Raji (cell line): ENCODE data around the gene EML1.

Source experiments
- POLR2A ChIP-seq: IDR thresholded peaks from 2 replicates; pipeline ENCODE4 v1.6.1; 2011; ENCODE audit warnings: low read depth, low read length, control low read depth; ENCODE audit not compliant: insufficient read depth

The EML1 gene

GRCh38 chr14:99879401-99880295 is 86.4 kb downstream of the EML1 start:
- no peak for TF ChIP-seq POLR2A

- TF ChIP-seq POLR2A, result no peak
Measured at GRCh38 chr14:99880651-99881420, 87.6 kb downstream of the EML1 start.

DNA sequence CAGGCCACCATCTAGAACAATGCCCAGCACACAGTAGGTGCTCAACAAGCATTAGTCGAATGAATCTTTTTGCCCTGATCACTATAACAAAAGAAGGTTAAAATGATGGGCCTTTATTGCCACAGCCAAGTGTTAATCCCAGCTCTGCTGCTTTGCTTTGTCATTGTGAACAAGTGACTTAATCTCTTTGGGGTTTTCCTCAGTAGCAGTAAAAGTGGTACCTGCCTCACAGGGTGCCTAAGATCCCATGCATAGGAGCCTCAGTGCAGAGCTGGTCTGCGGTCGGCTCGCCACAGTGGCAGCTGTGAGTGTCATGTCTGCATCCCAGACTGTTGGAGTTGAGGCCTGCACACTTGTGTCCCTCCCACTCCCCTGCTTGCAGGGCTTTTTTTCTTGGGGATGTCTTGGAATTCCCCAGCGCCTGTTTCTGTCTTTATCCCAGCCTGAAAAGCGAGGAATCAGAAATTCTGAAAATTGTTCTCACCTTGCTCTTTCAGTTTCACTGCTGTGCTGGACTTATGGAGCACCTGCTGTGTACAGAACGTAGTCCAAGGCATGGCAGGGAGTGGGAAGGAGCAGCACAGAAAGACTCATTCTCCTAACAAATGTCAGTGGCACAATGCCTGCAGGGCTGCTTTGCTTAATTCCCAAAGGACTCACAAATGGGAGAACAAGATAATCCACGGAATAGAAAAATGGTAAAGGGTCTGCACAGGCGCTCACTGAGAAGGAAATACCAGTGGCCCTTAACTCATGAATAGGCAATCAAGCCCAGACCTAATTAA is 90.8 kb downstream of the EML1 start:
- TF ChIP-seq POLR2A, result no peak

DNA sequence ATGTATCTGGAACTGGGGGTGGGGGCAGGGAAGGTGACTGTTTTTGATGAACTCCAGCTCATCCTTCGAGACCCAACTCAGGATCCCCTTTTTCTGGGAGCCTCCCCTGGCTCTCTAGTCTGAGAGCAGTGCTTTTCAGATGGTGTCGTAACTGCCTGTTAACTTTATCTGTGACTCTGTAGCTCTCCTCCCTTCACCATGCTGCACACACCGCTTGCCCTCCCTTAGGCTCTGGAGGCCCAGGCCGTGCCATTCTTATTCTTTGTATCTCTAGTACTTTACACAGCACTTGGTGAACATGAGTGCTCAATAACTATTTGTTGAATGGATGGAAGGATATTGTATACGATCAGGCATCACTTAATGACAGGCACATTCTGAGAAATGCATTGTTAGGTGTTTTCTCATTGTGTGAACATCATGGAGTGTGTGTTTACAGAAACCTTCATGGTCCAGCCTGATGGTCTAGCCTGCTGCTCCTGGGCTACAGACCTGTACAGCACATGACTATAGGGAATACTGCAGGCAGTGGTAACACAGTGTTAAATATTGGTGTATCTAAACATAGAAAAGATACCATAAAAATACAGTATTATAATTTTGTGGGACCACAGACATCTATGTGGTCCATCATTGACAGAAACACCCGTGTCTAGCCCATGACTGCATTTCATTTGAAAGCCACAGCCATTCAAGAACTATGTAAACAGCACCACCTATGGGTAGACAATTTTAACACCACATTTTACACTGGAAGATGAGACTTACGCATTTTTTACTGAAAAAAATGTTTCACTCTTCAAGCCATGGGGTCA is 91.8 kb downstream of the EML1 start:
- TF ChIP-seq POLR2A, result no peak

GRCh38 chr14:99885649-99885958 is 92.4 kb downstream of the EML1 start:
- no peak for TF ChIP-seq POLR2A

DNA sequence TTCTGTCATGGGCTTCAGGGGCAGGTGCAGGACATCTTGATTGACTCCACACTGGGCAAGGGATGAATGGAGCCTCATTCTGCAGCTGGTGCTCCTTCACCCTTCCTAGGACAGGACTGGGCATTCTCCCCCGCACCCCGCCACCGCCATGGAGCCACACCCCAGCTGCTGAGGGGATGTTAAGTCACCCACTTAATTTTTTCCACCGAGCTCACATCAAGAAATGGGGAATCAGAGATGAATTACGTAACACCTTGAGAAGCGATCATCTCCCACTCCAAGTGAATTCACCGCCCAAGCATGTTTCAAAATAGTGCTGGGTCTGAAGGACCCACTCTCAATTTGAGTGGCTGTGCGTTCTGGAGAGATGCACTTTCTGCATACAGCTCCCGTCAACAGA is 94.2 kb downstream of the EML1 start:
- TF ChIP-seq POLR2A, result no peak

- TF ChIP-seq POLR2A, result no peak
Measured at GRCh38 chr14:99888149-99888548, 94.9 kb downstream of the EML1 start.

- TF ChIP-seq POLR2A, result no peak
Measured at GRCh38 chr14:99889268-99889667, 96.1 kb downstream of the EML1 start.

DNA sequence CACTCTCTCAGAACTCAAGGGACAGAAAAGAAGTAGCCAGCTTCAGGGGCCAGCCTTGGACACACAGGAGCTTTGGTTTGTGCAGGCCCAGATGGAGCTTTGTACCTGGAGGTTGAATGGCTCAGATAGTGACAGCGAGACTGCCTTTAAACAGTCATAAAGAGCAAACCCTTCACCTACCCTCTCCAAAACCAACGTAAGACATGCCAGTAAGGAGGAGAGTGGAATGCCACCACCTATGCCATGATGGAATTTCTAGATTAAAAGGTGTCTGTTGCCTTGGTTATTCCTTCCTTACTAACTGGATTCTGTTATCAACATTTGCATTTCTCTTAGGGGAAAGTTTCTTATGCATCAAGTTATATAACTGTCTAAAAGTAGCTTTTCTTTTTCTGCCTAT is 98.1 kb downstream of the EML1 start:
- TF ChIP-seq POLR2A, result no peak

DNA sequence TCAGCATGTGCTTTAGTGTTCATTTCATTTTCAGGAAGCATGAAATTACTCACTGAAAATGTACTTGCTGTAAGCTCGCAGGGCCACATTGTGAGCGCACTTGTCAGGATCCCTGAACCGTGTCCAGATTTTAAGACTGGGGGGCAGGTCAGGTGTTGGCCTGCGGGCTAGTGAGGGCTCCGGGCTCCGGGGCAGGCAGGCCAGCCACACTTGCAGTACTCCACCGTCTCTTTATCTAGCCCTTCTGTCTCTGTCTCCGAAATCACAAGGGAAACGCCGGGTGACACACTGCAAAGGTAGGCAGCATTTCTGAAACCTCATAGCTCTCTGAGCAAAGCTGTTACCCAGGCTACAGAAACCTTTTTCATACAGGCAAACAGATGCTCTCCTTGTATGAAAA is 98.7 kb downstream of the EML1 start:
- no peak for TF ChIP-seq POLR2A

DNA sequence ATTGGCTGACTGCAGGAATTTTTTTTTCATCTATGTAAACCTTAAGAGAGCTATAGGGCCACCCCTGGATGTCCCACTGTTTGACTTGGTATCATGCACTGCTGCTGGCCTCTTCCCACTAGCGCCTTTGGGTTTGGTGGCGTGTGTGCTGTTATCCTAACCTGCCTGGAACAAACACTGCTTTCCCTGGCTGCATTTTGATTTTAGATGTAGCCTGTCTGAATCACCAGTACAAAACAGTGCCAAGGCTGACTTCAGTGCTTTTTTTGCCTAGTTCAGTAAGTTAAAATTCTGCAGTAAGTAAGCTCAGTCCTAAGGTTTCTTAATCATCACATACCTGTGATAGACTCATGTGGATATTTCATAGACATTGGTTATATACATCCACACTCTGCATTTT is 99.2 kb downstream of the EML1 start:
- TF ChIP-seq POLR2A, result no peak

- TF ChIP-seq POLR2A, result no peak
Measured at GRCh38 chr14:99896361-99896760, 103.1 kb downstream of the EML1 start.

GRCh38 chr14:99899578-99900178 is 106.5 kb downstream of the EML1 start:
- TF ChIP-seq POLR2A, result no peak

DNA sequence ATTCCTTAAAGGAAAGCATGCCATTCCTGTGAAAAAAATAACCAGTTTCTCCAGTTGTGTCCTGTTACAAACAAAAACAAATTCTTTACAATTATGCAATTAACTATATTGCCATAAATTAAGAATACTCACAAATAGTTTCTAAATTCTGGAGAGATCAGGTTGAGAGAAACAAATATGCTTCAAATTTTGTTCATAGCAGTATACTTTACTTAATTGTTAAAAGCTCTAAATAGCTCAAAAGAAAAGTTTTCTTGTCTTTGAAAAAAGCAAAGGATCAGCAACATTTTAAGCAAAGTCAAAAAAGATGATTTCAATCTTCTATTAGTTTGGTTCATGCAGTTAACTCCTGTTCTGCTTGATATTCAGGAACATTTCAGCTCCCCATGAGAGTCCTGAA is 109.7 kb downstream of the EML1 start:
- no peak for TF ChIP-seq POLR2A
